Duodenal mucosa (tissue), 2 donors: ENCODE results near the gene RASGRF1.

Experiments
- H3K27ac ChIP-seq: one replicate; pipeline ENCODE4 v1.7.0; 2013; ENCODE audit warnings: low read depth, low read length
- H3K27me3 ChIP-seq, 2 donors: one replicate each; pipeline ENCODE4 v1.7.0; 2013; ENCODE audit warnings: low read length in 2 of 2, control low read depth in 1 of 2; ENCODE audit not compliant: insufficient read depth in 2 of 2, control insufficient read depth in 1 of 2
- H3K36me3 ChIP-seq, 2 donors: one replicate each; pipeline ENCODE4 v1.7.0; 2013; ENCODE audit warnings: low read length in 2 of 2, control low read depth in 1 of 2; ENCODE audit not compliant: insufficient read depth in 2 of 2, control insufficient read depth in 1 of 2
- H3K4me1 ChIP-seq, 2 donors: one replicate each; pipeline ENCODE4 v1.7.0; 2013; ENCODE audit warnings: low read length in 2 of 2, control low read depth in 1 of 2; ENCODE audit not compliant: insufficient read depth in 2 of 2, control insufficient read depth in 1 of 2
- H3K4me3 ChIP-seq, 2 donors: one replicate each; pipeline ENCODE4 v1.7.0; 2013; ENCODE audit warnings: low read length in 2 of 2, low read depth in 1 of 2
- H3K9ac ChIP-seq, 2 donors: one replicate each; pipeline ENCODE4 v1.7.0; 2013; ENCODE audit warnings: low read length in 2 of 2, low read depth in 1 of 2
- H3K9me3 ChIP-seq, 2 donors: one replicate each; pipeline ENCODE4 v1.7.0; 2013; ENCODE audit warnings: low read length in 2 of 2, control low read depth in 1 of 2; ENCODE audit not compliant: control insufficient read depth in 1 of 2

The RASGRF1 gene

DNA sequence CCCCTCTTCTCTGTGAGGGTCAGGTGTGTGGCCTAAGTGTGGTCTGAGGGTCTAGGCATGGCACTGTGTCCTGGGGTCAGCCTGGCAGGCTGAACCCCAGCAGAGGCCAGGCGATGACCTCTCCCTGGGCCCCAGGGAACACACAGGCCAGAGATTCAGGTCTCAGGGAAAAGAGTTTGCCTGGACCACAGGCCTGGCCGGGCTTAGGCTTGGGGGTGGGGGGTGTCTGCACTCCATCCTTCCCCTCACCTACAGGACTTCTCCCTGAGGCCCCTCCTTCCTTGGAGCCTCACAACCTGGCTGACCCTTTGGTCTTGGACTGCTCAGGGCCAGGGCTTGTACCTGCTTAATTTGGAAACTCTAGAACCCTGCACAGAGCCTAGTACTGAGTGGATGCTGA, 21.8 kb downstream of the RASGRF1 start:
- H3K27me3 ChIP-seq = no peaks in the 10 kb centered on the region
- no peak overlapping the region for H3K4me3 ChIP-seq

DNA sequence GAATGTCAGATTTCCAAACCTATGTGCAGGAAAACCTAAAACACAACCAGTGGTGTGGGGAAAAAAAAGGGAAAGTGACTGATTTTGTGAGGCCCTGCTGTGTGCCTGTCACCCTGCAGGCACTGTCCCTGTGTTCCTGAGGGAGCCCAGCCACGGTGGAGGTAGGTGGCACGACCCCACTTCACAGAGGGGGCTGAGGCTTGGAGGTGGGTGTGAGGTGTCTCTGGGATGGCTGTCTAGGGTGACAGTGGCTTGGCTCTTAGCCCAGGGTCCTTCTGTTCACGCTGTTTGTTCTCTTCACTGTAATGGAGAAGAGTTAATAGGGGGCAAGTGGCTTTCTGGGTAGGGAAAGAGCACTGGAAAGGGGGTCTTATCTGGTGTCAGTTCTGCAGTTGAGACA, 22.6 kb downstream of the RASGRF1 start:
- Histone ChIP-seq H3K36me3 (no peaks in the 10 kb centered on the region), H3K9me3 (no peaks in the 10 kb centered on the region), H3K4me1 (no peaks in the 10 kb centered on the region), H3K27ac (no peak overlapping the region), H3K4me3 (no peak overlapping the region), H3K27me3 (no peaks in the 10 kb centered on the region), H3K9ac (no peak overlapping the region)

More for the DNA sequence above, 21.8 kb downstream of the RASGRF1 start:
- Histone ChIP-seq H3K36me3 (no peaks in the 10 kb centered on the region), H3K9me3 (no peaks in the 10 kb centered on the region), H3K27ac (no peak overlapping the region), H3K9ac (no peak overlapping the region), H3K4me1 (no peaks in the 10 kb centered on the region)

GRCh38 chr15:79067072-79067833, 23.3 kb downstream of the RASGRF1 start:
- no peak overlapping the region for H3K27ac ChIP-seq
- H3K36me3 ChIP-seq = no peaks in the 10 kb centered on the region
- no peak overlapping the region for H3K9ac ChIP-seq
- H3K4me3 ChIP-seq = no peak overlapping the region
- H3K4me1 ChIP-seq = no peaks in the 10 kb centered on the region
- H3K27me3 ChIP-seq = no peaks in the 10 kb centered on the region
- H3K9me3 ChIP-seq = no peaks in the 10 kb centered on the region

DNA sequence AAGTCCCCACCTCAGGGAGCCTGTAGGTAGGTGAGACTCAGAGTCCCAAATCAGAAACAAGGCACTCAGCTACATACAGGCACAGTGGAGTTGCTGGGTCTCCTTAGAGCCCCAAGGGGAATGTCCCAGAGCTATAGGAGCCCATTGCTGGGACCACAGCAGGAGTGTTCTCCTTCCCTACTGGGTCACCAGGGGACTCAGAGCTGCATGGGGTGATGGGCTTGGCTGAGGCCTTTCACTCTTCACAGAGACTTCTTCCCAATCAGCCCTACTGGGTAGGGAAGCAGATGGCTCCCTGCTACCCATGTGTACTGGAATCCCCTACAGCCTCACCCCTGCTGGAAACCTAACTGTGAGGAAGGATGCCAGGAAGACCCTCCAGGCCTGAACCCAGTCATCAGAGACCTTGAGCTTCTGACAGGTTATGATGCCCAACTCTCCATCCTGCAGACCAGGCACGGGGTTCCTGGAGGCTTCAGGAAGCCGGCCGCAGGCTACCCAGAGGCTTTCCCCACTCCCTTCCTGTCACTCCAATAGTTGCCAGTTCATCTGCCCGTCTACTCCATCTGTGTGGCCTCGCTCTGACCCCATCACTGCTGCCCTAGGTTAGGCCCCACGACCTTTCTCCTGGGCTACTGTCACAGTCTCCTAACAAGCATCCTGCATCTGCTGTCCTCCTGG, 24.0 kb downstream of the RASGRF1 start:
- Histone ChIP-seq H3K4me1 (no peaks in the 10 kb centered on the region), H3K9ac (no peak overlapping the region), H3K27ac (no peak overlapping the region), H3K9me3 (no peaks in the 10 kb centered on the region), H3K36me3 (no peaks in the 10 kb centered on the region), H3K27me3 (no peaks in the 10 kb centered on the region), H3K4me3 (no peak overlapping the region)

GRCh38 chr15:79065706-79066376, 24.7 kb downstream of the RASGRF1 start:
- H3K9ac ChIP-seq = no peak overlapping the region
- H3K27me3 ChIP-seq = no peaks in the 10 kb centered on the region
- no peaks in the 10 kb centered on the region for H3K36me3 ChIP-seq
- no peaks in the 10 kb centered on the region for H3K4me1 ChIP-seq
- H3K27ac ChIP-seq = no peak overlapping the region
- H3K9me3 ChIP-seq = no peaks in the 10 kb centered on the region
- H3K4me3 ChIP-seq = no peak overlapping the region

GRCh38 chr15:79065361-79065705, 25.2 kb downstream of the RASGRF1 start:
- Histone ChIP-seq H3K27ac (no peak overlapping the region), H3K27me3 (no peaks in the 10 kb centered on the region), H3K36me3 (no peaks in the 10 kb centered on the region), H3K9ac (no peak overlapping the region), H3K9me3 (no peaks in the 10 kb centered on the region), H3K4me1 (no peaks in the 10 kb centered on the region), H3K4me3 (no peak overlapping the region)

- no peak overlapping the region for H3K27ac ChIP-seq
- H3K9ac ChIP-seq = no peak overlapping the region
- H3K4me1 ChIP-seq = no peaks in the 10 kb centered on the region
- H3K27me3 ChIP-seq = no peaks in the 10 kb centered on the region
- H3K4me3 ChIP-seq = no peak overlapping the region
- no peaks in the 10 kb centered on the region for H3K9me3 ChIP-seq
- no peaks in the 10 kb centered on the region for H3K36me3 ChIP-seq
These were observed 26.1 kb downstream of the RASGRF1 start for GRCh38 chr15:79064496-79064895.

DNA sequence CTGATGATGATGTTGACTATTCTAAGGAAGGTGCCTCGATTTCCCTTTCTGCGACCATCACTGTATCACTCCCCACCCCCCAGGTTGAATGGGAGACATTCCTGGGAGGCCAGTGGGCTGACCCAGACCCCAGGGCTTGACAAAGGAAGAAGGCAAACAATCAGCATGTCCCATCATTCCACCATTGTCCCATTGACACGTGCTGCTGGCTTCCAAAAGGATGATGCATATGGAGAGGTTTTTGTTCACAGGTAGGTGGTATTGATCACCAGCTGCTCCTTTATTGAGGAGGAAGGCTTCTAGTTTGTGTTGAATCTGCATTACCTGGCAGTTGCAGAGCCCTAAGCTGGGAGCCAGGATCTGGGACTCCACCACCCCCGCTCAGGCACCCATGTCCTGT, 30.4 kb downstream of the RASGRF1 start:
- no peaks in the 10 kb centered on the region for H3K4me1 ChIP-seq
- H3K36me3 ChIP-seq = no peaks in the 10 kb centered on the region
- H3K4me3 ChIP-seq = no peak overlapping the region
- no peak overlapping the region for H3K27ac ChIP-seq
- no peak overlapping the region for H3K9ac ChIP-seq
- no peaks in the 10 kb centered on the region for H3K9me3 ChIP-seq
- H3K27me3 ChIP-seq = peaks cover 0 to 4% of the 10 kb centered on the region in 2 donors

- H3K27me3 ChIP-seq = peaks cover 0 to 4% of the 10 kb centered on the region in 2 donors
- no peak overlapping the region for H3K27ac ChIP-seq
- H3K36me3 ChIP-seq = no peaks in the 10 kb centered on the region
- H3K4me1 ChIP-seq = no peaks in the 10 kb centered on the region
- no peak overlapping the region for H3K9ac ChIP-seq
- H3K9me3 ChIP-seq = no peaks in the 10 kb centered on the region
- H3K4me3 ChIP-seq = no peak overlapping the region
These were observed 31.5 kb downstream of the RASGRF1 start for GRCh38 chr15:79059081-79059572.

GRCh38 chr15:79058260-79058850, 32.2 kb downstream of the RASGRF1 start:
- Histone ChIP-seq H3K27ac (no peak overlapping the region), H3K36me3 (no peaks in the 10 kb centered on the region), H3K9ac (no peak overlapping the region), H3K4me3 (no peak overlapping the region), H3K4me1 (no peaks in the 10 kb centered on the region), H3K9me3 (no peaks in the 10 kb centered on the region), H3K27me3 (peaks cover 0 to 4% of the 10 kb centered on the region in 2 donors)
